Measurements from ENCODE around the gene WNT3. TPM values are rescaled to one million over a fixed set of nuclear protein-coding genes. Genes with fewer than 3 reads are reported as not detected.

WNT3 gene
- total RNA-seq, 1 donor from 2014 or later = 1.1 TPM

GRCh38 chr17:46790216-46790615, 28.3 kb downstream of the WNT3 start:
- Mint-ChIP-seq H3K9me3 (peaks cover 5% of the 10 kb centered on the region), H3K4me1 (peaks cover 63% of the 10 kb centered on the region), H3K4me3 (no peak overlapping the region), H3K36me3 (peaks cover 35% of the 10 kb centered on the region), H3K27ac (peak overlapping the region; percentile 58), H3K27me3 (ENCODE audit: insufficient read depth, low read depth) (peaks cover 12% of the 10 kb centered on the region)
- TF ChIP-seq EZH2phosphoT487 (IDR thresholded peaks at IDR 0.05) (no peak), CTCF (IDR thresholded peaks at IDR 0.05) (no peak), EZH2 (IDR thresholded peaks at IDR 0.05) (no peak)
- no peaks in the 10 kb centered on the region for H3K36me3 ChIP-seq
- no peaks in the 10 kb centered on the region for H3K9me3 ChIP-seq (ENCODE audit: low read depth)
- H3K4me1 ChIP-seq = peaks cover 17% of the 10 kb centered on the region
- H3K27me3 ChIP-seq = peaks cover 67% of the 10 kb centered on the region
- no peaks in the 10 kb centered on the region for H3K79me2 ChIP-seq (ENCODE audit: low read depth)
- no peak overlapping the region for H3K27ac ChIP-seq
- no peaks in the 10 kb centered on the region for H4K20me1 ChIP-seq (ENCODE audit: low read depth)
- H3K4me2 ChIP-seq = no peak overlapping the region
- H3F3A ChIP-seq (ENCODE audit: low read depth) = peaks cover 5% of the 10 kb centered on the region
- H2AFZ ChIP-seq (replicated peaks) = no peak overlapping the region
- no peak overlapping the region for H3K9ac ChIP-seq
- no peak overlapping the region for H3K4me3 ChIP-seq
- DNase-seq (ENCODE audit: low spot score) = no peak

- Mint-ChIP-seq H3K36me3 (peaks cover 39% of the 10 kb centered on the region), H3K27me3 (ENCODE audit: insufficient read depth, low read depth) (peaks cover 10% of the 10 kb centered on the region), H3K4me1 (peaks cover 67% of the 10 kb centered on the region), H3K9me3 (peaks cover 5% of the 10 kb centered on the region), H3K4me3 (no peak overlapping the region), H3K27ac (peak overlapping the region; percentile 48)
- no peak overlapping the region for H3K4me3 ChIP-seq
- peaks cover 5% of the 10 kb centered on the region for H3F3A ChIP-seq (ENCODE audit: low read depth)
- TF ChIP-seq EZH2 (IDR thresholded peaks at IDR 0.05) (no peak), EZH2phosphoT487 (IDR thresholded peaks at IDR 0.05) (no peak), CTCF (IDR thresholded peaks at IDR 0.05) (no peak)
- no peaks in the 10 kb centered on the region for H3K36me3 ChIP-seq
- peaks cover 19% of the 10 kb centered on the region for H3K4me1 ChIP-seq
- H3K9me3 ChIP-seq (ENCODE audit: low read depth) = no peaks in the 10 kb centered on the region
- no peak overlapping the region for H3K4me2 ChIP-seq
- no peak overlapping the region for H3K9ac ChIP-seq
- peaks cover 66% of the 10 kb centered on the region for H3K27me3 ChIP-seq
- no peak overlapping the region for H2AFZ ChIP-seq (replicated peaks)
- no peaks in the 10 kb centered on the region for H3K79me2 ChIP-seq (ENCODE audit: low read depth)
- no peaks in the 10 kb centered on the region for H4K20me1 ChIP-seq (ENCODE audit: low read depth)
- H3K27ac ChIP-seq = no peak overlapping the region
- DNase-seq (ENCODE audit: low spot score) = no peak
Measured at GRCh38 chr17:46789610-46790009, 28.9 kb downstream of the WNT3 start.

GRCh38 chr17:46788796-46789195, 29.7 kb downstream of the WNT3 start:
- H3K79me2 ChIP-seq (ENCODE audit: low read depth) = no peaks in the 10 kb centered on the region
- TF ChIP-seq EZH2 (IDR thresholded peaks at IDR 0.05) (no peak), EZH2phosphoT487 (IDR thresholded peaks at IDR 0.05) (no peak), CTCF (IDR thresholded peaks at IDR 0.05) (no peak)
- H2AFZ ChIP-seq (replicated peaks) = no peak overlapping the region
- Mint-ChIP-seq H3K4me3 (no peak overlapping the region), H3K36me3 (peaks cover 42% of the 10 kb centered on the region), H3K27ac (peak overlapping the region; percentile 32), H3K9me3 (peaks cover 5% of the 10 kb centered on the region), H3K4me1 (peaks cover 66% of the 10 kb centered on the region), H3K27me3 (ENCODE audit: insufficient read depth, low read depth) (peaks cover 14% of the 10 kb centered on the region)
- peaks cover 58% of the 10 kb centered on the region for H3K27me3 ChIP-seq
- H3K27ac ChIP-seq = no peak overlapping the region
- H4K20me1 ChIP-seq (ENCODE audit: low read depth) = no peaks in the 10 kb centered on the region
- H3K9ac ChIP-seq = no peak overlapping the region
- peaks cover 19% of the 10 kb centered on the region for H3K4me1 ChIP-seq
- no peaks in the 10 kb centered on the region for H3K36me3 ChIP-seq
- peak; percentile 40 for DNase-seq (ENCODE audit: low spot score)
- H3K4me3 ChIP-seq = no peak overlapping the region
- H3K4me2 ChIP-seq = no peak overlapping the region
- peaks cover 5% of the 10 kb centered on the region for H3F3A ChIP-seq (ENCODE audit: low read depth)
- no peaks in the 10 kb centered on the region for H3K9me3 ChIP-seq (ENCODE audit: low read depth)

All from neural progenitor cell (in vitro differentiated cells).